RWPE2 (cell line): ENCODE results near the gene NAA25.

Experiments
- ATAC-seq: fragments of 200-7000 bp; cut with Tn5 transposase; 3 replicates; pipeline ENCODE4 v1.9.1; 2021; ENCODE audit warnings: low read depth
- DNase-seq: peaks from one replicate; pipeline ENCODE4 v3.0.0-alpha.2; 2020; ENCODE audit warnings: low spot score
- H3K27ac ChIP-seq: fragments of 450-650 bp; 2 replicates; pipeline ENCODE4 v1.5.1; 2017; ENCODE audit warnings: mild to moderate bottlenecking; ENCODE audit not compliant: poor library complexity, severe bottlenecking
- H3K27me3 ChIP-seq: fragments of 250-450 bp; sonication (Bioruptor Pico); 2 replicates; pipeline ENCODE4 v1.5.1; 2021; ENCODE audit warnings: mild to moderate bottlenecking, moderate library complexity; ENCODE audit not compliant: insufficient read depth, poor library complexity, severe bottlenecking
- H3K36me3 ChIP-seq: fragments of 250-450 bp; sonication (Bioruptor Pico); 2 replicates; pipeline ENCODE4 v1.5.1; 2020; ENCODE audit warnings: low read depth, mild to moderate bottlenecking, moderate library complexity
- H3K4me1 ChIP-seq: fragments of 250-450 bp; sonication (Bioruptor Pico); 2 replicates; pipeline ENCODE4 v1.5.1; 2021; ENCODE audit warnings: mild to moderate bottlenecking, moderate library complexity; ENCODE audit not compliant: insufficient read depth, poor library complexity, severe bottlenecking
- H3K4me3 ChIP-seq: fragments of 250-450 bp; sonication (Bioruptor Pico); 2 replicates; pipeline ENCODE4 v1.5.1; 2021; ENCODE audit warnings: mild to moderate bottlenecking, moderate library complexity; ENCODE audit not compliant: severe bottlenecking
- H3K9me3 ChIP-seq: fragments of 250-450 bp; sonication (Bioruptor Pico); 2 replicates; pipeline ENCODE4 v1.5.1; 2021; ENCODE audit warnings: mild to moderate bottlenecking, moderate library complexity; ENCODE audit not compliant: severe bottlenecking
- TF ChIP-seq, protein P1 (sequence below): fragments of 450-650 bp; IDR thresholded peaks from one replicate; pipeline ENCODE4 v1.5.1; 2017; ENCODE audit warnings: mild to moderate bottlenecking, moderate library complexity; ENCODE audit not compliant: poor library complexity, severe bottlenecking

NAA25 gene

DNA sequence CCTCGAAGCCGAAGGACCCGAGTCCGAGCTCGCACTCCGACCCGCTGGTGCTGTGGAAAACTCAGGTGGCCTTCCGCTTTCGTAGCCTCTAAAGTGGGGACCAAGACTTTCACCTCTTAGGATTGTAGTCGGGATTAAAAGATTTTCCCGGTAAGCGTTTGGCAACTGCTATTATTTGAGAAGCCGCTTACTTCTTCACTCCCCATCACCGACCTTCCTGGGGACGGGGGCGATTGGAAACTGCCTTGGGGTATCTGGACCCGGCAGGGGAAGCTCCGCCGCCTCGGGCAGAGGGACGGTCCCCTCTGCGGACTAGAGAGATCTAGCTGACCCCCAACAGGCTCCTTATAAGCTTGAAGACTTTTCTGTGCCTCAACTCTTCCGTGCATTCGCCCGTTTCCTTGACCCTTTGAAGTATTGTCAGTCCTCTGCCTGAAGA is 17.4 kb upstream of the NAA25 start:
- peak overlapping the region; percentile 31 for H3K27ac ChIP-seq
- TF ChIP-seq, protein P1, sequence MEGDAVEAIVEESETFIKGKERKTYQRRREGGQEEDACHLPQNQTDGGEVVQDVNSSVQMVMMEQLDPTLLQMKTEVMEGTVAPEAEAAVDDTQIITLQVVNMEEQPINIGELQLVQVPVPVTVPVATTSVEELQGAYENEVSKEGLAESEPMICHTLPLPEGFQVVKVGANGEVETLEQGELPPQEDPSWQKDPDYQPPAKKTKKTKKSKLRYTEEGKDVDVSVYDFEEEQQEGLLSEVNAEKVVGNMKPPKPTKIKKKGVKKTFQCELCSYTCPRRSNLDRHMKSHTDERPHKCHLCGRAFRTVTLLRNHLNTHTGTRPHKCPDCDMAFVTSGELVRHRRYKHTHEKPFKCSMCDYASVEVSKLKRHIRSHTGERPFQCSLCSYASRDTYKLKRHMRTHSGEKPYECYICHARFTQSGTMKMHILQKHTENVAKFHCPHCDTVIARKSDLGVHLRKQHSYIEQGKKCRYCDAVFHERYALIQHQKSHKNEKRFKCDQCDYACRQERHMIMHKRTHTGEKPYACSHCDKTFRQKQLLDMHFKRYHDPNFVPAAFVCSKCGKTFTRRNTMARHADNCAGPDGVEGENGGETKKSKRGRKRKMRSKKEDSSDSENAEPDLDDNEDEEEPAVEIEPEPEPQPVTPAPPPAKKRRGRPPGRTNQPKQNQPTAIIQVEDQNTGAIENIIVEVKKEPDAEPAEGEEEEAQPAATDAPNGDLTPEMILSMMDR, result no peak
- DNase-seq (no peak), ATAC-seq (no peak)
- H3K36me3 ChIP-seq, result peaks cover 1% of the 10 kb centered on the region; the same call in 1 of the 2 replicates
- no peaks in the 10 kb centered on the region for H3K9me3 ChIP-seq
- no peaks in the 10 kb centered on the region for H3K27me3 ChIP-seq
- peaks cover 22% of the 10 kb centered on the region for H3K4me1 ChIP-seq
- peak overlapping the region; percentile 66 for H3K4me3 ChIP-seq

DNA sequence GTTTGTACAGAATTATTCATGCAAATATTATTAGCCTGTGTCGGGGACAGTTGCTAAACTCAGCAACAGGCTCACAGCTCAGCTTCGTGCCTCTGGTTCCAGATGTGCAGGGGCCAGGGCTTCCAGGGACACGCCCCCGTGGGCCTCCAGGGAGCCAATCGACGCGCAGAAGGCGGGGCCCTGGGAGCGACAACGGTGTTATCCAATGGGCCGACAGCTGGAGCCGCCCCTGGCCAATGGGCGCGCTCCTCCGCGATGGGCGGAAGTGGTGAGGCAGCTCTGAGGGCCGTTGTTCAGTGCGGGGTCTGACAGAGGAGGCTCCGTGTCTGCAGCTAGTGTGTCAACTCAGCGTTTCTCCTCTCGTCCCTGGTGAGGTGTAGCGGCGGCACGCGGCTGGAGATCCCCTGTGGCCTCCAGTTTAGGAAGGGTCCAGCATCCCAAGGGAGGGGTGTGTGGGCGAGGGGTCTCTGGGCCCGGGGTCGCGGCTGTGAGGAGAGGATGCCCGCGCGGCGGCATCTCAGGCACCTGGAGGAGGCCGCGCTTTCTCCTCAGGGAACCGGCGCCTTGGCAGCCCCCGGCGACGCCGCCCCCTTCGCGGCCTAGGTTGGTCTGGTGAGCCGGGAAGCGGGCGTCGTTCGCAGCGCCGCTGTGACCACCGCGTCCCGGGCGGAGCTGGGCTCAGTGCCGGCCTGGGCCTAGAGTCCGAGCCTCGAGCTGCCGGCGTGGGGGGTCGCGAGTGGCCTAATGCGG is 16.8 kb upstream of the NAA25 start, which contains the start of gene TRAFD1:
Gene TRAFD1, plus strand, starts transcription at position 311 of the 750 bp plus-strand sequence. CDS start 4,963 bp downstream, outside the sequence.
- Histone ChIP-seq H3K4me3 (peak within 1 kb of the TSS; percentile 66), H3K4me1 (peaks cover 18% of the 10 kb centered on the region), H3K27me3 (no peaks in the 10 kb centered on the region), H3K9me3 (no peaks in the 10 kb centered on the region), H3K36me3 (no peaks in the 10 kb centered on the region), H3K27ac (peak within 1 kb of the TSS; percentile 31)
- TF ChIP-seq, protein P1, result no peak
- DNase-seq (peak; percentile 97), ATAC-seq (peak; percentile 99)

DNA sequence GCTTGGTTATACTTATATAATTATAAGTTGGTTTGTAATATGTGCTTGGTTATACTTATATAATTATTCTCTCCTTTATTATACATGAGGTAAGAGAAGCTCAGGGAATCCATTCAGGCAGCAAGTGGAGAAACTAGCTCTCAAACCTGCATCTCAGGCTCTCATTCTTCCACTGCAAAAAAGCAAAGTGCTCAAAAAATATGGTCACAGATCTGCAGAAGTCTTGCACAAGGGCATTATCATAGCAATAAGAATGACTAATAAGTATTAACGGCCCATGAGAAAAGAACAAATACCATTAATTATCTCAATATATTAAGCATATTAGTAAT is 16.3 kb upstream of the NAA25 start:
- H3K27me3 ChIP-seq, result no peaks in the 10 kb centered on the region
- H3K36me3 ChIP-seq, result no peaks in the 10 kb centered on the region
- H3K4me1 ChIP-seq, result peaks cover 18% of the 10 kb centered on the region
- no peaks in the 10 kb centered on the region for H3K9me3 ChIP-seq
- ATAC-seq, result no peak
- H3K27ac ChIP-seq, result no peak overlapping the region
- no peak overlapping the region for H3K4me3 ChIP-seq
- TF ChIP-seq, protein P1, result no peak
- DNase-seq, result no peak

DNA sequence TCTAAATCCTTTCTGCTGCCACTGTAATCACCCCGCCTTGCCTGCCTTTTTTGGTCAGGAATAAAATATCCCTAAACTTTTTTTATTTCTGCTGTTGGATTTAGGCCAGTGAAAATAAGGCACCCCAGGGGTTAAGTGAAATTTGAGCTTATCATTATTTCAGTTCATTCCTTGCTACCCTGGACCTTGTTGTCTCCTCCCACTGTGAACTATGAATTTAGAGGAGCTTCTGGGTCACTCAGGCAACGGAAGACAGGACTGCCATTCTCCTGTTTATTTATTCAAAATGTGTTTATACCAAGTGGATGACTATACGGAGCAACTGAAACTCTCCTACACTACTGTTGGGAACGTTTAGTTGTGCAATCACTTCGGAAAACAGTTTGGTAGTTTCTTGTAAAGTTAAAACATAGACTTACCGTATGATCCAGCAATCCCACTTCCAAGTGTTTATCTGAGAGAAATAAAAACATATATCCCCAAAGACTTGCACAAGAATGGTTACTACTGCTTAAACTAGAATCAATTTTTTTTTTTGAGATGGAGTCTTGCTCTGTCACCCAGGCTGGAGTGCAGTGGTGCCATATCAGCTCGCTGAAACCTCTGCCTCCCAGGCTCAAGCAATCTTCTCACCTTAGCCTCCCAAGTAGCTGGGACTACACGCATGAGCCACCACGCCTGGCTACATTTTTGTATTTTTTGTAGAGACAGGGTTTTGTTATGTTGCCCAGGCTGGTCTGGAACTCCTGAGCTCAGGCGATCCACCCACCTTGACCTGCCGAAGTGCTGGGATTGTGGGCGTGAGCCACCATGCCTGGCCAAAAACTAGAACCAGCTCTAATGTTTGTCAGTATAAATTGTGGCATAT is 14.5 kb upstream of the NAA25 start:
- no peak overlapping the region for H3K4me3 ChIP-seq
- peak overlapping the region; percentile 55 for H3K27ac ChIP-seq
- peaks cover 21% of the 10 kb centered on the region for H3K4me1 ChIP-seq
- no peak for DNase-seq
- TF ChIP-seq, protein P1, result no peak
- no peaks in the 10 kb centered on the region for H3K27me3 ChIP-seq
- H3K9me3 ChIP-seq, result no peaks in the 10 kb centered on the region
- ATAC-seq, result no peak
- no peaks in the 10 kb centered on the region for H3K36me3 ChIP-seq
